HCT116 (cell line): ENCODE results near the gene ADORA1. TPM values are rescaled to one million over a fixed set of nuclear protein-coding genes. Genes with fewer than 3 reads are reported as not detected.

Experiments used
- ATAC-seq: fragments of 200-7000 bp; cut with Tn5 transposase; 2 replicates; pipeline ENCODE4 v1.9.1; 2020; ENCODE audit warnings: mild to moderate bottlenecking, moderate library complexity
- BruUV-seq: library from RNA; stranded (reverse); fragments of 400-500 nt; replicated peaks from 2 replicates; lab custom pipeline; 2021; lab: Mats Ljungman, UMichigan
- CTCF ChIA-PET: fragments of 300-600 bp; sonication (Branson Sonifier 250); formaldehyde crosslinking; loops from one replicate; lab custom pipeline; 2021; ENCODE audit warnings: antibody characterized with exemption; lab: Charles Lee
- POLR2A ChIA-PET: fragments of 300-600, 350-600 bp; sonication (Branson Sonifier 250); formaldehyde crosslinking; loops from one replicate; lab custom pipeline; 2021; ENCODE audit warnings: antibody characterized with exemption; lab: Charles Lee
- RAD21 ChIA-PET, 2 experiments: fragments of 300-600 bp; sonication (Branson Sonifier 250); formaldehyde crosslinking; loops; one replicate each; lab custom pipeline; 2023; ENCODE audit warnings: low total read pairs in 2 of 2; ENCODE audit not compliant: uncharacterized antibody in 2 of 2, unreplicated experiment in 2 of 2, low non-redundant PET in 1 of 2; lab: Charles Lee
- DNase-seq: peaks from one replicate; pipeline ENCODE4 v3.0.0-alpha.2; 2010; ENCODE audit warnings: low read depth, low spot score
- H2AFZ ChIP-seq: fragments of 200-600 bp; shearing (Covaris generic), sonication (generic); 2 replicates; pipeline ENCODE4 v1.6.1; 2017; ENCODE audit warnings: low read depth, mixed run types, mixed read lengths, antibody characterized with exemption, low read length; ENCODE audit not compliant: poor library complexity, severe bottlenecking
- H3K27ac ChIP-seq: 2 replicates; pipeline ENCODE4 v1.5.1; 2012; ENCODE audit warnings: low read depth, low read length
- H3K27me3 ChIP-seq: fragments of 200-600 bp; sonication (generic); 2 replicates; pipeline ENCODE4 v1.6.1; 2016; ENCODE audit warnings: mixed run types, low read length, mixed read lengths; ENCODE audit not compliant: insufficient read depth
- H3K36me3 ChIP-seq, 2 experiments: fragments of 200-500 bp in 1 of 2; fragments of 200-600 bp in 1 of 2; sonication (Bioruptor generic) in 1 of 2; sonication (generic) in 1 of 2; 2 replicates each; pipeline versions ENCODE4 v1.5.1 to v1.6.1; 2014 to 2016; ENCODE audit warnings: low read length in 2 of 2, inconsistent platforms in 1 of 2, mixed read lengths in 1 of 2, mixed run types in 1 of 2; ENCODE audit not compliant: insufficient read depth in 2 of 2, control insufficient read depth in 1 of 2
- H3K4me1 ChIP-seq, 2 experiments: fragments of 200-600 bp in 1 of 2; sonication (generic) in 1 of 2; 2 replicates each; pipeline versions ENCODE4 v1.5.1 to v1.6.1; 2012 to 2017; ENCODE audit warnings: low read length in 2 of 2, inconsistent platforms in 1 of 2, mild to moderate bottlenecking in 1 of 2, mixed read lengths in 1 of 2, mixed run types in 1 of 2, moderate library complexity in 1 of 2; ENCODE audit not compliant: insufficient read depth in 2 of 2, control insufficient read depth in 1 of 2
- H3K4me2 ChIP-seq: fragments of 200-600 bp; sonication (generic); 2 replicates; pipeline ENCODE4 v1.6.1; 2017; ENCODE audit warnings: mixed run types, low read length, mixed read lengths
- H3K4me3 ChIP-seq, 2 experiments: fragments of 200-600 bp in 1 of 2; sonication (generic) in 1 of 2; replicated peaks in 1 of 2; 2 replicates each; pipeline ENCODE4 v1.5.1; 2011 to 2016; ENCODE audit warnings: low read length in 2 of 2, control low read depth in 1 of 2, low read depth in 1 of 2, mild to moderate bottlenecking in 1 of 2, mixed read lengths in 1 of 2, mixed run types in 1 of 2
- H3K79me2 ChIP-seq: fragments of 200-600 bp; sonication (generic); 2 replicates; pipeline ENCODE4 v1.6.1; 2017; ENCODE audit warnings: mild to moderate bottlenecking, mixed run types, low read length, moderate library complexity, mixed read lengths; ENCODE audit not compliant: insufficient read depth
- H3K9ac ChIP-seq: fragments of 200-600 bp; sonication (generic); 2 replicates; pipeline ENCODE4 v1.6.1; 2016; ENCODE audit warnings: low read length, mixed read lengths
- H3K9me2 ChIP-seq: fragments of 200-600 bp; sonication (generic), shearing (Covaris generic); 2 replicates; pipeline ENCODE4 v1.6.1; 2017; ENCODE audit warnings: mixed run types, mild to moderate bottlenecking, moderate library complexity; ENCODE audit not compliant: insufficient read depth
- H3K9me3 ChIP-seq, 2 experiments: fragments of 200-500 bp in 1 of 2; fragments of 200-600 bp in 1 of 2; sonication (Bioruptor generic) in 1 of 2; sonication (generic) in 1 of 2; 2 replicates each; pipeline ENCODE4 v1.6.1; 2014 to 2017; ENCODE audit warnings: low read length in 2 of 2, mixed read lengths in 2 of 2, inconsistent platforms in 1 of 2, low read depth in 1 of 2, mild to moderate bottlenecking in 1 of 2, mixed run types in 1 of 2, moderate library complexity in 1 of 2; ENCODE audit not compliant: control insufficient read depth in 1 of 2, insufficient read depth in 1 of 2
- H4K20me1 ChIP-seq: fragments of 200-600 bp; sonication (generic), shearing (Covaris generic); 2 replicates; pipeline ENCODE4 v1.6.1; 2017; ENCODE audit warnings: mixed run types, mild to moderate bottlenecking, moderate library complexity; ENCODE audit not compliant: insufficient read depth
- CBX3 ChIP-seq: IDR thresholded peaks from 2 replicates; pipeline ENCODE4 v1.6.1; 2012; ENCODE audit warnings: low read depth
- CEBPB ChIP-seq: IDR thresholded peaks from 2 replicates; pipeline ENCODE4 v1.6.1; 2012; ENCODE audit warnings: low read depth
- EZH2 ChIP-seq: fragments of 200-600 bp; sonication (generic); IDR thresholded peaks from 2 replicates; pipeline ENCODE4 v1.6.1; 2017; ENCODE audit warnings: antibody characterized with exemption, mixed run types
- POLR2AphosphoS5 ChIP-seq: IDR thresholded peaks from 2 replicates; pipeline ENCODE4 v1.6.1; 2011; ENCODE audit warnings: mild to moderate bottlenecking, low read depth, low read length, moderate library complexity
- RAD21 ChIP-seq: IDR thresholded peaks from 2 replicates; pipeline ENCODE4 v1.6.1; 2012; ENCODE audit warnings: low read depth, mild to moderate bottlenecking
- SIN3A ChIP-seq: IDR thresholded peaks from 2 replicates; pipeline ENCODE4 v1.6.1; 2012; ENCODE audit warnings: low read depth
- SP1 ChIP-seq: IDR thresholded peaks from 2 replicates; pipeline ENCODE4 v1.6.1; 2012; ENCODE audit warnings: low read depth
- SRF ChIP-seq: IDR thresholded peaks from 2 replicates; pipeline ENCODE4 v1.6.1; 2012; ENCODE audit warnings: low read depth
- TCF7L2 ChIP-seq: IDR thresholded peaks from 2 replicates; pipeline ENCODE4 v1.7.0; 2011; ENCODE audit warnings: borderline replicate concordance, inconsistent platforms; ENCODE audit not compliant: insufficient read depth, insufficient read length; ENCODE audit errors: extremely low read depth
- YY1 ChIP-seq: IDR thresholded peaks from 2 replicates; pipeline ENCODE4 v1.6.1; 2011; ENCODE audit warnings: low read length, low read depth, moderate library complexity, mild to moderate bottlenecking; ENCODE audit not compliant: insufficient replicate concordance; ENCODE audit errors: extremely low read depth
- ZNF274 ChIP-seq: fragments of 200-500 bp; sonication (Bioruptor generic); IDR thresholded peaks from 2 replicates; pipeline ENCODE4 v1.6.1; 2014; ENCODE audit warnings: mild to moderate bottlenecking, low read depth, low read length, inconsistent platforms
- intact Hi-C: fragments of 100-400 bp; cut with micrococcal nuclease; formaldehyde crosslinking; loops from 2 replicates; pipeline ENCODE4 v1.10.0; 2022
- total RNA-seq: library from RNA; stranded (reverse); gene quantifications from one replicate; pipeline ENCODE4 v1.2.1, GENCODE V29; 2021; ENCODE audit not compliant: unreplicated experiment
- TF ChIP-seq, protein P1 (sequence below): IDR thresholded peaks from 2 replicates; pipeline ENCODE4 v1.6.1; 2012
- TF ChIP-seq, protein P2 (sequence below): IDR thresholded peaks from 2 replicates; pipeline ENCODE4 v1.6.1; 2012; ENCODE audit warnings: low read depth

The ADORA1 gene
- total RNA-seq, 1 experiment from 2014 or later, result 2.8 TPM

DNA sequence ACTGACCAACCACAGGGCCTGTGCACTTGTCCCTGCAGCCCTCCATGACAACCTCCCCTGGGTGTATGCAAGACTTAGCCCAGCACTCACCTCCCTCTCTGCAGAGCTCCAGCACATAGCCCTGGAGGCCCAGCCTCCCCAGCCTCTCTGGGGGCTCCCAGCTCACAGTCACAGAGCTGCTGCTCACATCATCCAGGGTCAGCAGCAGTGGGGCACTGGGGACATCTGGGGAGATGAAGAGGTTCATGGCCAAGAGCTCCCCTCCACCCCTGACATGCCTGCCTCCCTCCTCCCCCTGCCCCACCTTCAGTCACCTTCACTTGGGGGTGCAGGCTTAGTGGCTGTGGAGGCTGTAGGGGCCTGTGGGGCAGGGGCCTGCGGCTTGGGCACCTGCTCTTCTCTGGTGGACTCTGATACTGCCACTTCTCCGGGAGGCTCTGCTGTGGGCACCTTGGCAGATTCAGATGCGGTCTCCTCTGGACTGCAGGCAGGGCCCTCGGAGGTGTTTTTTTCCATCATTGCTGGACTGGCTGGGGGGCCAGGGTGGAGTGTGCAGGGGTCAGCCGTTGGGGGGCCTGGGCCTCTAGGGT lies 47.8 kb downstream of the ADORA1 start, which contains the start of gene MYBPH:
Gene MYBPH, minus strand, starts transcription at position 590 of the 590 bp plus-strand sequence. Its CDS starts 71 bp downstream, at position 519.
- no TSS peak for BruUV-seq

DNA sequence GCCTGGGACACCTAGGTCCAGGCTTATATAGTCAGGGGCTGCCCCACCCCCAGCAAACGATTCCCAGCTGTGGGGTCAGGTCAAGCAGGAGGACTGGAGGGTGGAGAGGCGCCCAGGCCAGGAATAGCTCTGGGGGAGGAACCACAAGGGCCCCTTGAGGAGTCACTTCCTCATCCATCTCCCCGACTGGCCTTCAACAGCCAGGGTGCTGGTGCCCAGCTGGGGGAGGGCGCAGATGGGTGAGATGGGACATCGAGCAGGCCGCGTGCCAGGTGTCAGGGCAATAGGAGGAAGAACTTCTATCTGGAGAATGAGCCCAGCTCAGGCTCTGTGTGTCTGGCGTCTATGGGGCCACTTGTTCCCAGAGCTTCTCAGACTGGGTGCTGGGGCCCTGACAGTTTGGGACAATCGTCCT lies 48.3 kb downstream of the ADORA1 start:
- Histone ChIP-seq H3K27me3 (no peaks in the 10 kb centered on the region), H3K4me2 (peak overlapping the region; percentile 9; the same call in 1 of the 2 replicates)
- intact Hi-C loops, result no loop called here
- POLR2A ChIA-PET, result no interaction called here
- TF ChIP-seq RAD21 (no peak), CBX3 (no peak), CEBPB (no peak), YY1 (no peak), ZNF274 (no peak), SP1 (no peak)
- TF ChIP-seq, protein P1, sequence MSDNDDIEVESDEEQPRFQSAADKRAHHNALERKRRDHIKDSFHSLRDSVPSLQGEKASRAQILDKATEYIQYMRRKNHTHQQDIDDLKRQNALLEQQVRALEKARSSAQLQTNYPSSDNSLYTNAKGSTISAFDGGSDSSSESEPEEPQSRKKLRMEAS, result no peak
- TF ChIP-seq, protein P2, sequence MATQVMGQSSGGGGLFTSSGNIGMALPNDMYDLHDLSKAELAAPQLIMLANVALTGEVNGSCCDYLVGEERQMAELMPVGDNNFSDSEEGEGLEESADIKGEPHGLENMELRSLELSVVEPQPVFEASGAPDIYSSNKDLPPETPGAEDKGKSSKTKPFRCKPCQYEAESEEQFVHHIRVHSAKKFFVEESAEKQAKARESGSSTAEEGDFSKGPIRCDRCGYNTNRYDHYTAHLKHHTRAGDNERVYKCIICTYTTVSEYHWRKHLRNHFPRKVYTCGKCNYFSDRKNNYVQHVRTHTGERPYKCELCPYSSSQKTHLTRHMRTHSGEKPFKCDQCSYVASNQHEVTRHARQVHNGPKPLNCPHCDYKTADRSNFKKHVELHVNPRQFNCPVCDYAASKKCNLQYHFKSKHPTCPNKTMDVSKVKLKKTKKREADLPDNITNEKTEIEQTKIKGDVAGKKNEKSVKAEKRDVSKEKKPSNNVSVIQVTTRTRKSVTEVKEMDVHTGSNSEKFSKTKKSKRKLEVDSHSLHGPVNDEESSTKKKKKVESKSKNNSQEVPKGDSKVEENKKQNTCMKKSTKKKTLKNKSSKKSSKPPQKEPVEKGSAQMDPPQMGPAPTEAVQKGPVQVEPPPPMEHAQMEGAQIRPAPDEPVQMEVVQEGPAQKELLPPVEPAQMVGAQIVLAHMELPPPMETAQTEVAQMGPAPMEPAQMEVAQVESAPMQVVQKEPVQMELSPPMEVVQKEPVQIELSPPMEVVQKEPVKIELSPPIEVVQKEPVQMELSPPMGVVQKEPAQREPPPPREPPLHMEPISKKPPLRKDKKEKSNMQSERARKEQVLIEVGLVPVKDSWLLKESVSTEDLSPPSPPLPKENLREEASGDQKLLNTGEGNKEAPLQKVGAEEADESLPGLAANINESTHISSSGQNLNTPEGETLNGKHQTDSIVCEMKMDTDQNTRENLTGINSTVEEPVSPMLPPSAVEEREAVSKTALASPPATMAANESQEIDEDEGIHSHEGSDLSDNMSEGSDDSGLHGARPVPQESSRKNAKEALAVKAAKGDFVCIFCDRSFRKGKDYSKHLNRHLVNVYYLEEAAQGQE, result no peak
- TF ChIP-seq, all 23 proteins: peak for 0
- ATAC-seq (no peak), DNase-seq (no peak)
- Histone ChIP-seq H3K79me2 (no peaks in the 10 kb centered on the region), H4K20me1 (no peaks in the 10 kb centered on the region), H3K9me3 (no peaks in the 10 kb centered on the region), H3K4me3 (no peak overlapping the region), H3K9ac (no peak overlapping the region), H2AFZ (no peak overlapping the region), H3K9me2 (no peaks in the 10 kb centered on the region), H3K4me1 (peaks cover 32 to 86% of the 10 kb centered on the region in 2 experiments), H3K36me3 (no peaks in the 10 kb centered on the region), H3K27ac (no peak overlapping the region)
- no TSS peak for BruUV-seq
- CTCF ChIA-PET, result interaction anchor here (0.9 to 1.3 kb wide), 3 partner anchors 9 to 58 kb away, joined by 3 to 4 read pairs (median 3); no protein-coding TSS in a partner anchor
- RAD21 ChIA-PET, result no interaction called here

More for the DNA sequence above, 47.8 kb downstream of the ADORA1 start, which contains the start of gene MYBPH:
- CTCF ChIA-PET, result interaction anchor here (0.9 to 1.3 kb wide), 3 partner anchors 9 to 58 kb away, joined by 3 to 4 read pairs (median 3); no protein-coding TSS in a partner anchor
- intact Hi-C loops, result no loop called here
- H3K4me3 ChIP-seq, result no peak within 1 kb of the TSS
- no peaks in the 10 kb centered on the region for H3K79me2 ChIP-seq
- no peak for DNase-seq
- no peaks in the 10 kb centered on the region for H3K36me3 ChIP-seq
- no peak for TF ChIP-seq POLR2AphosphoS5
- no peak for TF ChIP-seq TCF7L2
- TF ChIP-seq EZH2, result no peak
- TF ChIP-seq SRF, result no peak
- no peak for TF ChIP-seq SIN3A
- TF ChIP-seq, all 23 proteins: peak for 0
- H4K20me1 ChIP-seq, result no peaks in the 10 kb centered on the region
- peaks cover 32 to 91% of the 10 kb centered on the region in 2 experiments for H3K4me1 ChIP-seq
- peak within 1 kb of the TSS; percentile 84 for H3K4me2 ChIP-seq
- ChIA-PET RAD21 (no interaction called here), POLR2A (no interaction called here)
- H3K27me3 ChIP-seq, result no peaks in the 10 kb centered on the region
- no peak within 1 kb of the TSS for H3K9ac ChIP-seq
- ATAC-seq, result no peak
- no peak within 1 kb of the TSS for H2AFZ ChIP-seq
- no peaks in the 10 kb centered on the region for H3K9me2 ChIP-seq
- H3K27ac ChIP-seq, result no peak within 1 kb of the TSS
- H3K9me3 ChIP-seq, result no peaks in the 10 kb centered on the region
